WERI-Rb-1 (cell line): ENCODE measurements around the gene PCDHGA5.

Experiments used
- DNase-seq: peaks from one replicate; pipeline ENCODE4 v3.0.0-alpha.2; 2020
- H3K27ac ChIP-seq: fragments of 250-450 bp; sonication (Bioruptor Pico); 2 replicates; pipeline ENCODE4 v1.5.1; 2020; ENCODE audit warnings: mild to moderate bottlenecking, moderate library complexity
- H3K27me3 ChIP-seq: fragments of 250-450 bp; sonication (Bioruptor Pico); 2 replicates; pipeline ENCODE4 v1.5.1; 2021; ENCODE audit warnings: mild to moderate bottlenecking, low read depth, moderate library complexity; ENCODE audit not compliant: insufficient read depth, severe bottlenecking
- H3K36me3 ChIP-seq: fragments of 250-450 bp; sonication (Bioruptor Pico); 2 replicates; pipeline ENCODE4 v1.5.1; 2020; ENCODE audit warnings: mild to moderate bottlenecking, moderate library complexity
- H3K4me3 ChIP-seq: 2 replicates; pipeline ENCODE4 v1.5.1; 2011; ENCODE audit warnings: low read depth, mild to moderate bottlenecking, control low read depth, low read length
- H3K9me3 ChIP-seq: fragments of 250-450 bp; sonication (Bioruptor Pico); 2 replicates; pipeline ENCODE4 v1.5.1; 2021; ENCODE audit warnings: mild to moderate bottlenecking, moderate library complexity; ENCODE audit not compliant: severe bottlenecking
- TF ChIP-seq, protein P1 (sequence below): IDR thresholded peaks from 2 replicates; pipeline ENCODE4 v1.5.1; 2011; ENCODE audit warnings: low read depth, mild to moderate bottlenecking, control low read depth, inconsistent platforms, low read length

The PCDHGA5 gene

DNA sequence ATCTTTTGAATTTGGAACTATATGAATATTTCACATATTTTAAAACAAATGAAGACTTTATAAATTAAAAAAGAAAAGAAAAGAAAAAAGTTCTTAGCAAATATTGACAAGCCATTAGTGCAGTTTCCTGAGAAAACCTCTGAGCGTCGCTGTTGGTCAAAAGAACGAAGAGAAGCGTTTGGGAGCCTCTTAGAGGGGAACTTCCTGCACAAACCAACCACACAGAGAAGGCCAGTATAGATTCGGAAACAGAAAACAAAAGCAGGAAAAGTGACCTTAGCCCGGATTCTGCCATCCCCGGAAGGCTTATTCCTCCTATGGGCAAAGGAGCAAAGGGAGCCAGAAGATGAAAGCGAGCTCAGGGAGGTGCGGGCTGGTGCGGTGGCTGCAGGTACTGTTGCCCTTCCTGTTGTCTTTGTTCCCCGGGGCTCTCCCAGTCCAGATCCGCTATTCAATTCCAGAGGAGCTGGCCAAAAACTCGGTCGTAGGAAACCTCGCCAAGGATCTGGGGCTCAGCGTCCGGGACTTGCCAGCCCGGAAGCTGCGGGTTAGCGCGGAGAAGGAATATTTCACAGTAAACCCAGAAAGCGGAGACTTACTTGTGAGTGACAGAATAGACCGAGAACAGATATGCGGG is 4.1 kb upstream of the PCDHGA5 start, which contains the start of gene PCDHGB2:
Gene PCDHGB2 (plus strand): TSS at position 205 of the 637 bp plus-strand sequence. CDS start 142 bp downstream, at position 347.
- no peak within 1 kb of the TSS for H3K4me3 ChIP-seq
- H3K27me3 ChIP-seq: no peaks in the 10 kb centered on the region
- DNase-seq: no peak
- H3K36me3 ChIP-seq: no peaks in the 10 kb centered on the region
- H3K27ac ChIP-seq: no peak within 1 kb of the TSS
- TF ChIP-seq, protein P1, sequence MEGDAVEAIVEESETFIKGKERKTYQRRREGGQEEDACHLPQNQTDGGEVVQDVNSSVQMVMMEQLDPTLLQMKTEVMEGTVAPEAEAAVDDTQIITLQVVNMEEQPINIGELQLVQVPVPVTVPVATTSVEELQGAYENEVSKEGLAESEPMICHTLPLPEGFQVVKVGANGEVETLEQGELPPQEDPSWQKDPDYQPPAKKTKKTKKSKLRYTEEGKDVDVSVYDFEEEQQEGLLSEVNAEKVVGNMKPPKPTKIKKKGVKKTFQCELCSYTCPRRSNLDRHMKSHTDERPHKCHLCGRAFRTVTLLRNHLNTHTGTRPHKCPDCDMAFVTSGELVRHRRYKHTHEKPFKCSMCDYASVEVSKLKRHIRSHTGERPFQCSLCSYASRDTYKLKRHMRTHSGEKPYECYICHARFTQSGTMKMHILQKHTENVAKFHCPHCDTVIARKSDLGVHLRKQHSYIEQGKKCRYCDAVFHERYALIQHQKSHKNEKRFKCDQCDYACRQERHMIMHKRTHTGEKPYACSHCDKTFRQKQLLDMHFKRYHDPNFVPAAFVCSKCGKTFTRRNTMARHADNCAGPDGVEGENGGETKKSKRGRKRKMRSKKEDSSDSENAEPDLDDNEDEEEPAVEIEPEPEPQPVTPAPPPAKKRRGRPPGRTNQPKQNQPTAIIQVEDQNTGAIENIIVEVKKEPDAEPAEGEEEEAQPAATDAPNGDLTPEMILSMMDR: 0 out of 2 replicates have a peak, but pooled peaks have one; percentile 2
- H3K9me3 ChIP-seq: peaks cover 23% of the 10 kb centered on the region

DNA sequence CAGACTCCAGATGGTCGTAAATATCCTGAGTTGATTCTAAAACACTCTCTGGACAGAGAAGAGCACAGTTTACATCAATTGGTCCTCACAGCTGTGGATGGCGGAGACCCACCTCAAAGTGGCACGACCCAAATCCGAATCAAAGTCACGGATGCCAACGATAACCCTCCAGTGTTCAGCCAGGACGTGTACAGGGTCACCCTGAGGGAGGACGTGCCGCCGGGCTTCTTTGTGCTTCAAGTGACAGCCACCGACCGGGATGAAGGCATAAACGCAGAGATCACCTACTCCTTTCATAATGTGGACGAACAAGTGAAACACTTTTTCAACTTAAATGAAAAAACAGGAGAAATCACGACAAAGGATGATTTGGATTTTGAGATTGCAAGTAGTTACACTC is 3.3 kb upstream of the PCDHGA5 start:
- Histone ChIP-seq H3K36me3 (no peaks in the 10 kb centered on the region), H3K4me3 (no peak overlapping the region), H3K27ac (no peak overlapping the region), H3K27me3 (no peaks in the 10 kb centered on the region), H3K9me3 (peaks cover 23% of the 10 kb centered on the region)
- no peak for DNase-seq
- TF ChIP-seq, protein P1: no peak

DNA sequence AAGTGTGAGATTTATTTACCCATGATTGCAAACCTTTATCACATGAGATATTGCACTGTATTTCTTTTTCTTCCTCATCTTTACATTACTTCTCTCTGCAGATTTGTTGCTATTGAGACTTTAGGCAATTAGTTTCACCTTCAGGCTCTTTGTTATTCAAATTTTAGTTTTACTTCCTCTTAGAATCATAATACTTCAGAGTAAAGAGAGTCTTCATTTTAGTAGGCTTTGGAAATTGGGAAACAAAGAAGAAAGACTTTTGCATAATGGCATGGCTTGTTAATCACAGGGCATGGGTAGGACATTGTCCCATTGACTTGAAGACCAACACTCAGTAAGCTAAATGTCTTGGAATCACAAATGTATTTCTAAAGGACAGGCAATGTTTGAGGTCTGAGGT is 1.2 kb upstream of the PCDHGA5 start:
- peaks cover 20% of the 10 kb centered on the region for H3K9me3 ChIP-seq
- no peak overlapping the region for H3K27ac ChIP-seq
- no peaks in the 10 kb centered on the region for H3K27me3 ChIP-seq
- H3K36me3 ChIP-seq: no peaks in the 10 kb centered on the region
- DNase-seq: no peak
- no peak overlapping the region for H3K4me3 ChIP-seq
- TF ChIP-seq, protein P1: no peak

DNA sequence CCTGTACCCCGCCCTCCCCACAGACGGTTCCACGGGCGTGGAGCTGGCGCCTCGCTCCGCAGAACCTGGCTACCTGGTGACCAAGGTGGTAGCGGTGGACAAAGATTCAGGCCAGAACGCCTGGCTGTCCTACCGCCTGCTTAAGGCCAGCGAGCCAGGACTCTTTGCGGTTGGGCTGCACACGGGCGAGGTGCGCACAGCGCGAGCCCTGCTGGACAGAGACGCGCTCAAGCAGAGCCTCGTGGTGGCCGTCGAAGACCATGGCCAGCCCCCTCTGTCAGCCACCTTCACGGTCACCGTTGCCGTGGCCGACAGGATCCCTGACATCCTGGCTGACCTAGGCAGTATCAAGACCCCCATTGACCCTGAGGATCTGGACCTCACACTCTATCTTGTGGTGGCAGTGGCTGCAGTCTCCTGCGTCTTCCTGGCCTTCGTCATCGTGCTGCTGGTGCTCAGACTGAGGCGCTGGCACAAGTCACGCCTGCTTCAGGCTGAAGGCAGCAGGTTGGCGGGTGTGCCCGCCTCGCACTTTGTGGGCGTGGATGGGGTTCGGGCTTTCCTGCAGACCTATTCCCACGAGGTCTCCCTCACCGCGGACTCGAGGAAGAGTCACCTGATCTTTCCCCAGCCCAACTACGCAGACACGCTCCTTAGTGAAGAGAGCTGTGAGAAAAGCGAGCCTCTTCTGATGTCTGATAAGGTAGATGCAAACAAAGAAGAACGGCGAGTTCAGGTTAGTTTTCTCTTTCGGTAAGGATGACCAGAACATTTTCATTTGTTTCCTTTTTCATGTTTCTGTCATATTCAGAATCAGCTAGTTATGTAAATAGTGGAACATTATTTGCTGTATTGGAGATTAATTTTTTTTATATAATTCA is 2.3 kb downstream of the PCDHGA5 start:
- Histone ChIP-seq H3K27me3 (no peaks in the 10 kb centered on the region), H3K27ac (no peak overlapping the region), H3K9me3 (peaks cover 23% of the 10 kb centered on the region), H3K36me3 (no peaks in the 10 kb centered on the region), H3K4me3 (no peak overlapping the region)
- no peak for DNase-seq
- TF ChIP-seq, protein P1: no peak

DNA sequence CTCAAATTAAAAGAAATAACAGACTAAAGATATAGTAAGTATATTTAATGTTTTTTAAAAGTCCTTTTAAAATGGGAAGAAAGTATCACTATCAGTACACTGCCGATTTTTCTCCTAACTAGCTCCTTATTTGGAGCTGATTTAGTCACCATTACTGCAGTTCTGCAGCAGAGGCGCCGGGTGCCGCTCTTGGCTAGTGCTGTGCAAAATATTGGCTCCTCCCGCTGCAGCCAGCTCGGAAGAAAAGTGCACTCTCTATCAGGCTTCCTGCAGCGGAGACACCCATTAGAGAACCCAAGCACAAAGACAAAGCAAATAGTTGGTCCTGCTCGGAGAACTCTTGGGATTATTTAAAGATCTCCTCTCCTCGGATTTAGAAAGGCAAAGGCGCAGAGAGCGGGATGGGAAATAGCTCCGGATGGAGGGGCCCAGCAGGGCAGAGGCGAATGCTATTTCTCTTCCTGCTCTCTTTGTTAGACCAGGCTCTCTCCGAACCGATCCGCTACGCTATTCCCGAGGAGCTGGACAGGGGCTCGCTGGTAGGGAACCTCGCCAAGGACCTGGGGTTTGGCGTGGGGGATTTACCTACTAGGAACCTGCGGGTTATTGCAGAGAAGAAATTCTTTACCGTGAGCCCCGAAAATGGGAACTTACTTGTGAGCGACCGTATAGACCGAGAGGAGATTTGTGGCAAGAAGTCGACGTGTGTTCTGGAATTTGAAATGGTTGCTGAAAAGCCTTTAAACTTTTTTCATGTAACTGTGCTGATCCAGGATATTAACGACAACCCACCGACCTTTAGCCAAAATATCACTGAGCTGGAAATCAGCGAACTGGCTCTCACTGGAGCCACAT is 6.3 kb downstream of the PCDHGA5 start, which contains the start of gene PCDHGB3:
Gene PCDHGB3 (plus strand): TSS at position 249 of the 855 bp plus-strand sequence. CDS start 153 bp downstream, at position 402.
- Histone ChIP-seq H3K36me3 (no peaks in the 10 kb centered on the region), H3K4me3 (no peak within 1 kb of the TSS), H3K9me3 (peaks cover 28% of the 10 kb centered on the region), H3K27ac (no peak within 1 kb of the TSS), H3K27me3 (no peaks in the 10 kb centered on the region)
- no peak for DNase-seq
- TF ChIP-seq, protein P1: no peak
